Measurements from ENCODE around the gene KLHL42.

KLHL42 gene

GRCh38 chr12:27822076-27822712 is 42.2 kb downstream of the KLHL42 start:
- TF ChIP-seq FOXM1 (IDR thresholded peaks at IDR 0.05; ENCODE audit: borderline replicate concordance, low read depth) (no peak), REST (IDR thresholded peaks at IDR 0.05; ENCODE audit: low read depth) (no peak), RAD21 (IDR thresholded peaks at IDR 0.05; ENCODE audit: low read depth) (no peak), TAF1 (IDR thresholded peaks at IDR 0.05; ENCODE audit: low read depth) (no peak), MAX (IDR thresholded peaks at IDR 0.05) (no peak), CEBPB (IDR thresholded peaks at IDR 0.05) (no peak)

DNA sequence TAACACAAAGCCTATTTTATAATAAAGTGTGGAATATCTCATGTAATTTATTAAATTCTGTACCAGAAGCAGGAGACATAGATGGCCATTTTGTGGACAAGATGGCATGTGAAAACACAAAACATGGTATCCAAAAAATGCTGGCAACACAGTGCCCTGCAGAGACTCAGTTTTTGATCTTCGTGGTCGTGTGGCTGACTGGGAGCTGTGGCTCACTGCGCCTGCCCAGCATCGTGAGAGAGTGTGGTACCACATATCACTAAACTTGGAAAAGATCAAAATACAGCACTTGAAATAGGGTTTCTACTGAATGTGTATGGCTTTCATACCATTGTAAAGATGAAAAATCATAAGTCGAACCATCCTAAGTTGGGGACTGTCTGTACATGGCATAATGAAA is 43.0 kb downstream of the KLHL42 start:
- TF ChIP-seq REST (IDR thresholded peaks at IDR 0.05; ENCODE audit: low read depth) (no peak), EGR1 (IDR thresholded peaks at IDR 0.05) (no peak), TCF12 (IDR thresholded peaks at IDR 0.05; ENCODE audit: low read depth) (no peak), YY1 (IDR thresholded peaks at IDR 0.05; ENCODE audit: low read depth) (no peak), USF1 (IDR thresholded peaks at IDR 0.05) (no peak), NFIC (IDR thresholded peaks at IDR 0.05) (no peak), CEBPB (IDR thresholded peaks at IDR 0.05) (no peak), ZBTB7A (IDR thresholded peaks at IDR 0.05; ENCODE audit: low read depth) (no peak), FOXM1 (IDR thresholded peaks at IDR 0.05; ENCODE audit: borderline replicate concordance, low read depth) (no peak), TAF1 (IDR thresholded peaks at IDR 0.05; ENCODE audit: low read depth) (no peak), EP300 (IDR thresholded peaks at IDR 0.05; ENCODE audit: borderline replicate concordance) (no peak)

GRCh38 chr12:27824126-27824842 is 44.3 kb downstream of the KLHL42 start:
- no peak for TF ChIP-seq ZBTB7A (IDR thresholded peaks at IDR 0.05; ENCODE audit: low read depth)
- no peak for TF ChIP-seq EGR1 (IDR thresholded peaks at IDR 0.05)
- TF ChIP-seq REST (IDR thresholded peaks at IDR 0.05; ENCODE audit: low read depth), result no peak
- TF ChIP-seq TEAD4 (IDR thresholded peaks at IDR 0.05), result no peak
- no peak for TF ChIP-seq FOXM1 (IDR thresholded peaks at IDR 0.05; ENCODE audit: borderline replicate concordance, low read depth)
- no peak for TF ChIP-seq YY1 (IDR thresholded peaks at IDR 0.05; ENCODE audit: low read depth)
- TF ChIP-seq NFIC (IDR thresholded peaks at IDR 0.05), result no peak
- no peak for TF ChIP-seq CEBPB (IDR thresholded peaks at IDR 0.05)

DNA sequence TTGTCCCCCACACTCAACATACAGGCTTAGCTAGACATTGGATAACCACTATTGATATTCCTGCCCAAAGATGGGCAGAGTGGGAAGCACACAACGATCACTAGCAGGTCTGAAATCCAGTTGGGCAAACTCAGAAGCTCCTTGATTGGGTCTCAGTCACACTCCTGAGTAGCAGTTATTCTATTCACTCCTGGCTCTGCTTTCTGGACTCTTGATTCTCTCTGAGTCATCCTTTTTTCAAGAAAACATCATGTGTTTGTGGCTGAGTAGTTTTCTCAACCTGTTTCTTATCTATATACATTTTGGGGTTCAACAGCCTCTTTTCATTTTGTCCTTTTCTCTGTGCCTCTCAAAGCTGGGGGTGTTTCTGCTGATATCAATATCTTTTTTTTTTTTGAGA is 46.0 kb downstream of the KLHL42 start:
- TF ChIP-seq RAD21 (IDR thresholded peaks at IDR 0.05; ENCODE audit: low read depth) (no peak), ZBTB7A (IDR thresholded peaks at IDR 0.05; ENCODE audit: low read depth) (no peak), MAX (IDR thresholded peaks at IDR 0.05) (no peak), EP300 (IDR thresholded peaks at IDR 0.05; ENCODE audit: borderline replicate concordance) (no peak), TEAD4 (IDR thresholded peaks at IDR 0.05) (no peak), FOXM1 (IDR thresholded peaks at IDR 0.05; ENCODE audit: borderline replicate concordance, low read depth) (no peak), REST (IDR thresholded peaks at IDR 0.05; ENCODE audit: low read depth) (no peak), YY1 (IDR thresholded peaks at IDR 0.05; ENCODE audit: low read depth) (no peak), TAF1 (IDR thresholded peaks at IDR 0.05; ENCODE audit: low read depth) (no peak), NFIC (IDR thresholded peaks at IDR 0.05) (no peak), USF1 (IDR thresholded peaks at IDR 0.05) (no peak), CREB1 (IDR thresholded peaks at IDR 0.05; ENCODE audit: low read depth) (no peak), EGR1 (IDR thresholded peaks at IDR 0.05) (no peak)

Measured in Ishikawa (cell line).